ENCODE data around the gene RIMKLB.

Gene RIMKLB

GRCh38 chr12:8675591-8676036 lies 22.2 kb upstream of the RIMKLB start:
- no peak overlapping the region for H2AFZ ChIP-seq (ENCODE audit: low read depth, low read length, severe bottlenecking)

GRCh38 chr12:8676651-8677050 lies 21.1 kb upstream of the RIMKLB start:
- Histone ChIP-seq H2AFZ (ENCODE audit: low read depth, low read length, severe bottlenecking) (no peak overlapping the region), H3K27me3 (ENCODE audit: low read length) (no peaks in the 10 kb centered on the region), H3K9me2 (replicated peaks; ENCODE audit: insufficient read depth, low read length) (no peaks in the 10 kb centered on the region)

More at GRCh38 chr12:8675591-8676036, 22.2 kb upstream of the RIMKLB start:
- Histone ChIP-seq H3K9me3 (ENCODE audit: insufficient read depth, low read length) (no peaks in the 10 kb centered on the region), H3F3A (ENCODE audit: insufficient read depth) (no peaks in the 10 kb centered on the region), H3K36me3 (ENCODE audit: low read length) (no peaks in the 10 kb centered on the region), H3K27me3 (ENCODE audit: low read length) (no peaks in the 10 kb centered on the region), H3K9me2 (replicated peaks; ENCODE audit: insufficient read depth, low read length) (no peaks in the 10 kb centered on the region), H3K4me3 (ENCODE audit: insufficient read depth, low read length, poor library complexity, severe bottlenecking) (no peak overlapping the region), H3K9ac (ENCODE audit: low read length) (no peak overlapping the region), H3K79me2 (ENCODE audit: insufficient read depth, low read length) (no peaks in the 10 kb centered on the region), H4K20me1 (ENCODE audit: low read depth, low read length) (no peaks in the 10 kb centered on the region), H3K4me2 (ENCODE audit: low read depth, low read length, poor library complexity, severe bottlenecking) (no peak overlapping the region), H3K27ac (ENCODE audit: low read depth, low read length) (no peak overlapping the region)
- no peak for TF ChIP-seq EZH2phosphoT487 (conservative IDR thresholded peaks at IDR 0.05; ENCODE audit: low read length)
- TF ChIP-seq, protein P1, sequence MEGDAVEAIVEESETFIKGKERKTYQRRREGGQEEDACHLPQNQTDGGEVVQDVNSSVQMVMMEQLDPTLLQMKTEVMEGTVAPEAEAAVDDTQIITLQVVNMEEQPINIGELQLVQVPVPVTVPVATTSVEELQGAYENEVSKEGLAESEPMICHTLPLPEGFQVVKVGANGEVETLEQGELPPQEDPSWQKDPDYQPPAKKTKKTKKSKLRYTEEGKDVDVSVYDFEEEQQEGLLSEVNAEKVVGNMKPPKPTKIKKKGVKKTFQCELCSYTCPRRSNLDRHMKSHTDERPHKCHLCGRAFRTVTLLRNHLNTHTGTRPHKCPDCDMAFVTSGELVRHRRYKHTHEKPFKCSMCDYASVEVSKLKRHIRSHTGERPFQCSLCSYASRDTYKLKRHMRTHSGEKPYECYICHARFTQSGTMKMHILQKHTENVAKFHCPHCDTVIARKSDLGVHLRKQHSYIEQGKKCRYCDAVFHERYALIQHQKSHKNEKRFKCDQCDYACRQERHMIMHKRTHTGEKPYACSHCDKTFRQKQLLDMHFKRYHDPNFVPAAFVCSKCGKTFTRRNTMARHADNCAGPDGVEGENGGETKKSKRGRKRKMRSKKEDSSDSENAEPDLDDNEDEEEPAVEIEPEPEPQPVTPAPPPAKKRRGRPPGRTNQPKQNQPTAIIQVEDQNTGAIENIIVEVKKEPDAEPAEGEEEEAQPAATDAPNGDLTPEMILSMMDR (IDR thresholded peaks at IDR 0.05; ENCODE audit: insufficient read depth, low read length, poor library complexity, severe bottlenecking): no peak

GRCh38 chr12:8677362-8677761 lies 20.4 kb upstream of the RIMKLB start:
- Histone ChIP-seq H3K9me2 (replicated peaks; ENCODE audit: insufficient read depth, low read length) (no peaks in the 10 kb centered on the region), H3K4me2 (ENCODE audit: low read depth, low read length, poor library complexity, severe bottlenecking) (no peak overlapping the region), H3K9ac (ENCODE audit: low read length) (no peak overlapping the region), H4K20me1 (ENCODE audit: low read depth, low read length) (no peaks in the 10 kb centered on the region), H2AFZ (ENCODE audit: low read depth, low read length, severe bottlenecking) (no peak overlapping the region), H3K27me3 (ENCODE audit: low read length) (no peaks in the 10 kb centered on the region), H3K27ac (ENCODE audit: low read depth, low read length) (no peak overlapping the region), H3K36me3 (ENCODE audit: low read length) (no peaks in the 10 kb centered on the region), H3K79me2 (ENCODE audit: insufficient read depth, low read length) (no peaks in the 10 kb centered on the region), H3K9me3 (ENCODE audit: insufficient read depth, low read length) (no peaks in the 10 kb centered on the region), H3F3A (ENCODE audit: insufficient read depth) (no peaks in the 10 kb centered on the region), H3K4me3 (ENCODE audit: insufficient read depth, low read length, poor library complexity, severe bottlenecking) (no peak overlapping the region)
- TF ChIP-seq, protein P1 (IDR thresholded peaks at IDR 0.05; ENCODE audit: insufficient read depth, low read length, poor library complexity, severe bottlenecking): no peak

More at GRCh38 chr12:8676651-8677050, 21.1 kb upstream of the RIMKLB start:
- Histone ChIP-seq H3K9ac (ENCODE audit: low read length) (no peak overlapping the region), H3K9me3 (ENCODE audit: insufficient read depth, low read length) (no peaks in the 10 kb centered on the region), H4K20me1 (ENCODE audit: low read depth, low read length) (no peaks in the 10 kb centered on the region), H3K79me2 (ENCODE audit: insufficient read depth, low read length) (no peaks in the 10 kb centered on the region), H3K36me3 (ENCODE audit: low read length) (no peaks in the 10 kb centered on the region), H3F3A (ENCODE audit: insufficient read depth) (no peaks in the 10 kb centered on the region), H3K4me3 (ENCODE audit: insufficient read depth, low read length, poor library complexity, severe bottlenecking) (no peak overlapping the region), H3K27ac (ENCODE audit: low read depth, low read length) (no peak overlapping the region), H3K4me2 (ENCODE audit: low read depth, low read length, poor library complexity, severe bottlenecking) (no peak overlapping the region)
- TF ChIP-seq EZH2phosphoT487 (conservative IDR thresholded peaks at IDR 0.05; ENCODE audit: low read length): no peak
- TF ChIP-seq, protein P1 (IDR thresholded peaks at IDR 0.05; ENCODE audit: insufficient read depth, low read length, poor library complexity, severe bottlenecking): no peak

All from SU-DHL-6 (cell line).